HCEC 1CT (cell line): Measurements from ENCODE around the gene MX2.
"Not testable (repeated sequence)": the region's sequence is repeated elsewhere in the genome, so short reads cannot be mapped to it uniquely, and the experiment has no call there.

Source experiments
- DNase-seq: peaks from one replicate; pipeline ENCODE4 v3.0.0-alpha.2; 2017

The MX2 gene

DNA sequence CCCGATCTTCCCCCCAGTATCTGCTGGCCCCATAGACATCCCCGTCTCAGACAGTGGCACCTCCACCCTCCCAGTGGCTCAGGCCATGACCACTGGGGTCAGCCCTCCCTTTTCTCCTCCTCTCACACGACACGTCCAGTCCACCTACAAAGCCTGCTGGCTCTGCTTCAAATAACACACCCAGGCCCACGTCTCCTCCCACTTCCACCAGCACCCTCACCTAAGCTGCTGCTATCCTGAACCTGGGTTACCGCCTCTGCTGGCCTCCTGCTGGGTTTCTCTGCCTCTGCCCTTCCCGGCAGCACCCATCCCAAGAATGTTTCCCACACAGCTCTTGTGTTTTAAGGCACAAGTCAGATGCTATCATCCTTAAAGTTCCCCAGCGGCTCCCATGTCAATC lies 26.0 kb downstream of the MX2 start:
- DNase-seq: no peak

- no peak for DNase-seq
Observed at GRCh38 chr21:41388259-41388658, 26.4 kb downstream of the MX2 start.

DNA sequence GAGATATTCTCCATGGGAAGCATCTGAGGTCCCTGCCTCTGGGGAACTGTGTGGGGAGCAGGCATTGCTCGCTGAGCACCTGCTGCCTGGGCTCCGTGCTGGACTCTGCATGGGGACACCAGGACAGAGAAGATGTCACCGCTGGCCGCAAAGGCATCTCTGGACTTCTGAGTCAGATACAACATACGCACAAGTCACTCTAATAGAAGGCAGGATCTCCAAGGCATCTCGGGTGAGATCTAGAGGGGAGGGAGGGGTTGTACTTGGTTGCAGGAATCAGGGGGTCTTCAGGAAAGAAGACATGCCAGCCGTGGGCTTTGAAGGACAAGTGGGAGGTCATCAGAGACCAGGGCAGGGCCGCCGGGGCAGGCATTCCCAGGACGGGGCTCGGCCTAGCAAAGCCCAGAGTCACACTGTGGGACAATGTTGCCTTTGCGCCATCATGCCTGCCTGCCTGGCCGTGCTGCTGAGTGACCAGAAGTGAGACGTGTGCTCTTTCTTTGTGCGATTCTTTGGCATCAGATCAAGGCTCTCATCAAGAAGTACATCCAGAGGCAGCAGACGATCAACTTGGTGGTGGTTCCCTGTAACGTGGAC lies 28.3 kb downstream of the MX2 start:
- DNase-seq: no peak

DNA sequence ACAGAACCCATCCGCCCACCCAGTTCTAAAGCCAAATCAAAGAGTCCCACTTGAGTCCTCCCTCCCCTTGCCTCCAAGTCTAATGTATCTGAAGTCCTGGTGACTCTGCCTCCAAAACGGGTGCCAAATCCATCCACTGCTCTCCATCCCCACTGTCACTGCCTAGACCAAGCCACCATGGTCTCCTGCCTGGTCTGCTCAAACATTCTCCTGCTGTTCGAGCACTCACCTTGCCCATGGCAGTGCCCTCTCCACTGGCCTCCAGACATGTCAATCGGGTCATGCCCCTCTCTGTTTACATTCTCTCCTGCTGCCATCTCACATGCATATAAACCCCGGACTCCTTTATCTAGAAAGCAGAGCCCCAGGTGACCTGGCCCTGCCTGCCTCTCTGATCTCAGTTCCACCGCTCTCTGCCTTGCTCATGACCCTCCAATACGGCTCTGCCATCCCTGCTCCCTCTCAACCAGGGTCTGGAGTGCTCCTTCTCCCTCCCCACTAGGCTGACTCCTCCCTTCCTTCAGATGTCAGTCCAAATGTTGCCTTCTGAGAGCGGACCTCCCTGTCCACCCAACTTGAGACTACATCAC lies 32.1 kb downstream of the MX2 start:
- no peak for DNase-seq

GRCh38 chr21:41396558-41397075 lies 34.8 kb downstream of the MX2 start:
- DNase-seq: no peak

DNA sequence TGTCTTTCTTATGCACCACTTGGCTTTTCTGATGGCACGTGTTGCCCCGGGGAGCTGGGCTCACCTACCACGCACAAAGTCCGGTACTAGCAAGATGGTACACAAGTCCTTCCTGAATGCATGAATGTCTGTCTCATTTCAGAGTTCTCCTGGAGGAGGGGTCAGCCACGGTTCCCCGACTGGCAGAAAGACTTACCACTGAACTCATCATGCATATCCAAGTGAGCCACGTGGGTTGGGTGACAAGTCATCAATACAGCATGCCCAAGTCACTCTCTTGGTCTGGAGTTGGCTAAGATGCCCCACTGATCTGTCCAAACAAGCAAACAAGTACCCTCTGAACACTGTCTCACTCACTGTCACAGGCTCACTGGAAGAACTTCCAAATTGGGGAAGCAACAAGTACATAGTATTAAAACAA lies 35.7 kb downstream of the MX2 start:
- DNase-seq: no peak

- DNase-seq: no peak
Observed at GRCh38 chr21:41398251-41398650, 36.4 kb downstream of the MX2 start.

GRCh38 chr21:41398831-41399230 lies 37.0 kb downstream of the MX2 start:
- DNase-seq: no peak

DNA sequence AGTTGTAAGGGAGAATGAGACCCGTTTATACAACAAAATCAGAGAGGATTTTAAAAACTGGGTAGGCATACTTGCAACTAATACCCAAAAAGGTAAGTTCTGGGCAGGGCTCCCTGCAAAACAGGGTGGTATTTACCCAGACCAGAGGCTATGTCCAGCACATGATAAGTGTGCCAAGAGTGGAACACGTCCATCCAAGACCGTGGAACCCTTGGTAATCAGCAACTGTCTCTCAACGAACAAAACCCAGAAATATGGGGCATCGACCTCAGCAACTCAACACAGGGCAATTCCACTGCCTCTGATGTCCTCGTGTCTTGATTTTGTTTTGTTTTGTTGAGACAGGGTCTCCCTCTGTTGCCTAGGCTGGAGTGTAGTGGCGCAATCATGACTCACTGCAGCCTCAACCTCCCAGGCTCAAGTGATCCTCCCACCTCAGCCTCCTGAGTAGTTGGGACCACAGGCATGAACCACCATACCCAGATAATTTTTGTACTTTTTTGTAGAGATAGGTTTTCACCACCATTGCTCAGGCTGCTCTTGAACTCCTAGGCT lies 37.5 kb downstream of the MX2 start:
- no peak for DNase-seq

DNA sequence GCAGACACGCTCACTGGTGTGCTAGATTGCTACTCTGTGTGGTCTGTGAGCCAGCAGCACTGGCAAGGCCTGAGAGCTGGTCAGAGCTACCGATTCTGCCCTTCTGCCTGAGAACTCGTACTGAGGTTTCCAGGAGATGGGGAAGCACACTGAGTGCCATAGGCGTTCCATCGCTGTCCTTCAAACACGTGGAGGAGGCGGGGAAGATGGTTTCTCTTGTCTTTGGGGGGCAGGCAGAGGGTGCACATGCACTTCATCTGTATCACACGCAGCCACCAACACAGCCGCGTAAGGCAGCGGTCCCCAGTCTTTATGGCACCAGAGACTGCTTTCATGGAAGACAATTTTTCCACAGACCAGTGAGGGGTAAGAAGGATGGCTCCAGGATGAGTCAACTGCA lies 40.4 kb downstream of the MX2 start:
- no peak for DNase-seq

- no peak for DNase-seq
Observed at GRCh38 chr21:41402796-41403195, 41.0 kb downstream of the MX2 start.

DNA sequence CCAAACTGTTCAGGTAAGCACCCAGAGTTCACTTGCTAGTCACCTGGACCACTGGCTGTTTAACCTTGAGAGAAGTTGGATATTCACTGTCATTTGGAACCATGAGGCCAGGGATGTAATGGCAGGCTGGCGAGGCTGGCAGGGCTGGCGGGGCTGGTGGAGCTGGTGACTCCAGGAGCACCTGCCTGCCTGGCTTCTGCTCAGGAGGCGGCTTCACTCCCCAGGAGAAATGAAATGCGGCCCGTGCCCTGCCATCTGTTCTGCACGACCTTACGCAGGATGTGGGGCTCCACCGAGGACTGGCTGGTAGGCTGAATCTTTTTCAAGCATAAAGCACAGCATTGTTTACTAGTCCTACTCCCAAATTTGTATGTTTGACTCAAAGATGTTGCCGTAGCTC lies 41.5 kb downstream of the MX2 start:
- no peak for DNase-seq

DNA sequence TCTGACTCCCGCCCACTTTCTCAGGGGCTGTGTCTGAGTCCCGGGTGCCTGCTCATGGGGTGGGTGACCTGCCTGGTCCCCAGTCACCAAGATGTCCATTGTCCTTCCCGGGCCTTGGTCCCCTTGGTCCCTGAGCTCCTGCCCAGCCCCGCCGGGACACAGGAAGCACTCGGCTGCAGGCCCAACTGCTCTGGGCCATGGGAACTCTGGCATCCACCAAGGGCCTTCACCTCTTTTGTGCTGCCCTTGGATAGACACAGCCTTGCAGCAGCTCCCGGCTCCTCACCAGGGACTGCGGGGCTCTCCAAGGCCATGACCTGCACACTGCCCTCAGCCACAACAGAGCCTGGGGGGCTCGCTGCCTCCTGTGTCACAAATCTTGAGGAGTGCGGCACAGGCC lies 42.1 kb downstream of the MX2 start:
- DNase-seq: no peak

GRCh38 chr21:41405321-41405720 lies 43.5 kb downstream of the MX2 start:
- DNase-seq: no peak

- no peak for DNase-seq
Observed at GRCh38 chr21:41406340-41406739, 44.5 kb downstream of the MX2 start.

DNA sequence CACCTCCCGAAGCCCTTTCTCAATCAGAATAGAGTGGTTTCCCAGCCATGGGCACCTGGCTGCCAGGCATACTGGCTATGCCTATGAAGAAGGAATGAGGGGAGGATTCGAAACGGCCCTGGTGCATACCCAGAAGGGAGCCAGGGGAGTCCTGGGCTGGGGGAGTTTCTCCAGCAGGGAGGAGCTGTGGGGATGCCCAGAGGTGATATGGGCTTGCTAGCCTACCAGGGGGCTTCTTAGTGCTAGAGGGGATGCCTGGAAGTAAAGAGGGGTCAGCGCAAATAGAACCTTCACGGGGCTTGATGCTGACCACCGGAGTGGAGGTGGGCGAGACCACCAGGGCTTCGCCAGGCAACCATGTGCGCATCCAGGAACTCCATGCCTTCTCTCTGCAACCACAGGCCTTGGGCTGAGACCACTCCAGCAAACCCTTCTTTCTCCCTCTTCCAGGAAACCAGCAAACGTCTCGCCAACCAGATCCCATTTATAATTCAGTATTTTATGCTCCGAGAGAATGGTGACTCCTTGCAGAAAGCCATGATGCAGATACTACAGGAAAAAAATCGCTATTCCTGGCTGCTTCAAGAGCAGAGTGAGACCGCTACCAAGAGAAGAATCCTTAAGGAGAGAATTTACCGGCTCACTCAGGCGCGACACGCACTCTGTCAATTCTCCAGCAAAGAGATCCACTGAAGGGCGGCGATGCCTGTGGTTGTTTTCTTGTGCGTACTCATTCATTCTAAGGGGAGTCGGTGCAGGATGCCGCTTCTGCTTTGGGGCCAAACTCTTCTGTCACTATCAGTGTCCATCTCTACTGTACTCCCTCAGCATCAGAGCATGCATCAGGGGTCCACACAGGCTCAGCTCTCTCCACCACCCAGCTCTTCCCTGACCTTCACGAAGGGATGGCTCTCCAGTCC lies 46.0 kb downstream of the MX2 start:
- no peak for DNase-seq

GRCh38 chr21:41410361-41410760 lies 48.5 kb downstream of the MX2 start:
- no peak for DNase-seq

DNA sequence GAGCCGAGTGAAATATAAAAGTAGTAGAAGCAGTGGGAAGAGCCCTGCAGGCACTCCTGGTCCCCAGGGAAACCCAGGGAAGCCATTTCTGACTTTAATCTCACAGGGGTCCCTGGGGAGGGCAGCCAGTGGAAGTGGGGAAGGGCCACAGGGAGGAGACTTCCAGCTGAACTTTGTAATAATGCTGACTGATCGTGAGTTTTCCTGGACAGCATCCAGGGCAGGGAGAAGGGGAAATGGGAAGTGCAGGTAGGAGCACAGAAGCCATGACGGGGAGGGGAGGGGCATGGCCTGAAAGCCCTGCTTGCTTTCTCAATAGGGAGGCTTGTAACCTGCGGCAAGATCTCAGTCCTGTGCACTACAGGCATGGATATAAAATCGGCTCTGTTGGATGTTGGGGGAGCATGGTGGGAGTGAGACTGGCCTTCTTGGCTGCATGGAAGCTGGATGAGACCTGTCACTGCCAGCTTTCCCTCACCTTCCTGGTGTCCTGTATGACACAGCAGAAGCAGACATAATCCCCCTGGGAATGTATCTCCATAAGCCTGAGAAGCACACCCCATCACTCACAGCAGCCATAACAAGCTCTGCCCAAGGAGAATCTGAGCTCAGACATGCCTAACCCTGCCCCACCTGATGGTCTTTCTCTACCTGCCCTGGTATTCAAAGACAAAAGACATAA lies 49.1 kb downstream of the MX2 start:
- DNase-seq: no peak

GRCh38 chr21:41411449-41412089 lies 49.7 kb downstream of the MX2 start:
- DNase-seq: no peak

DNA sequence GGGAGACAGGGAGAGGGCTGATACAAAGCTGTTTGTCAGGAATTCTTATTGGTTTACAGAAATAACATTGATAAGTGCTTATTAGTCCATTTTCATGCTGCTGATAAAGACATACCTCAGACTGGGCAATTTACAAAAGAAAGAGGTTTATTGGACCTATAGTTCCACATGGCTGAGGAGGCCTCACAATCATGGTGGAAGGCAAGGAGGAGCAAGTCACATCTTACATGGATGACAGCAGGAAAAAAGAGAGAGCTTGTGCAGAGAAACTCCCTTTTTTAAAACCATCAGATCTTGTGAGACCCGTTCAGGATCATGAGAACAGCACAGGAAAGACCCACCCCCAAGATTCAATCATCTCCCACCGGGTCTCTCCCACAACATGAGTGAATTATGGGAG lies 55.7 kb downstream of the MX2 start:
- DNase-seq: not testable (repeated sequence)

- DNase-seq: no peak
Observed at GRCh38 chr21:41418393-41418792, 56.6 kb downstream of the MX2 start.

GRCh38 chr21:41418956-41419680 lies 57.3 kb downstream of the MX2 start:
- DNase-seq: no peak
